GM12865 (cell line): ENCODE measurements around the gene SLC6A19.
"Not testable (repeated sequence)": the region's sequence is repeated elsewhere in the genome, so short reads cannot be mapped to it uniquely, and the experiment has no call there.

Experiments used
- DNase-seq: peaks from one replicate; pipeline ENCODE4 v3.0.0; 2010; ENCODE audit warnings: low read depth
- H3K4me3 ChIP-seq: 2 replicates; pipeline ENCODE4 v1.5.1; 2011; ENCODE audit warnings: mild to moderate bottlenecking, low read depth, low read length, control low read depth
- CTCF ChIP-seq: IDR thresholded peaks from 2 replicates; pipeline ENCODE4 v1.5.1; 2011; ENCODE audit warnings: low read length, control low read depth, low read depth, inconsistent platforms; ENCODE audit not compliant: insufficient read depth; ENCODE audit errors: missing control alignments

SLC6A19 gene

GRCh38 chr5:1266791-1267190, 65.4 kb downstream of the SLC6A19 start:
- H3K4me3 ChIP-seq, result no peak overlapping the region
- no peak for DNase-seq
- no peak for TF ChIP-seq CTCF

GRCh38 chr5:1267464-1267863, 66.1 kb downstream of the SLC6A19 start:
- DNase-seq, H3K4me3 ChIP-seq: not testable (repeated sequence)

GRCh38 chr5:1268056-1268455, 66.7 kb downstream of the SLC6A19 start:
- no peak for DNase-seq
- no peak overlapping the region for H3K4me3 ChIP-seq
- no peak for TF ChIP-seq CTCF

GRCh38 chr5:1268666-1269065, 67.3 kb downstream of the SLC6A19 start:
- no peak overlapping the region for H3K4me3 ChIP-seq
- no peak for TF ChIP-seq CTCF
- peak; percentile 23 for DNase-seq

GRCh38 chr5:1270426-1270825, 69.0 kb downstream of the SLC6A19 start:
- no peak for TF ChIP-seq CTCF

GRCh38 chr5:1270933-1271914, 69.8 kb downstream of the SLC6A19 start:
- no peak overlapping the region for H3K4me3 ChIP-seq
- TF ChIP-seq CTCF, result no peak

More at GRCh38 chr5:1270426-1270825, 69.0 kb downstream of the SLC6A19 start:
- H3K4me3 ChIP-seq, result no peak overlapping the region
- no peak for DNase-seq

GRCh38 chr5:1272201-1272600, 70.8 kb downstream of the SLC6A19 start:
- DNase-seq, result no peak
- no peak overlapping the region for H3K4me3 ChIP-seq
- no peak for TF ChIP-seq CTCF

More at GRCh38 chr5:1270933-1271914, 69.8 kb downstream of the SLC6A19 start:
- DNase-seq, result no peak
